Neuronal stem cell (in vitro differentiated cells): ENCODE results near the gene CD52.

ENCODE experiments used
- DNase-seq: peaks from one replicate; pipeline ENCODE4 v3.0.0-alpha.2; 2013; ENCODE audit warnings: low spot score
- H2AFZ ChIP-seq: one replicate; pipeline ENCODE4 v1.6.1; 2013; ENCODE audit warnings: mild to moderate bottlenecking, low read length, inconsistent platforms
- H2AK5ac ChIP-seq: 2 replicates; pipeline ENCODE4 v1.6.1; 2013; ENCODE audit warnings: low read depth, mild to moderate bottlenecking, inconsistent platforms, low read length, moderate library complexity, mixed read lengths
- H2BK120ac ChIP-seq: 2 replicates; pipeline ENCODE4 v1.6.1; 2013; ENCODE audit warnings: low read depth, mild to moderate bottlenecking, inconsistent platforms, low read length, moderate library complexity, mixed read lengths
- H2BK12ac ChIP-seq: one replicate; pipeline ENCODE4 v1.6.1; 2013; ENCODE audit warnings: low read length, inconsistent platforms
- H2BK15ac ChIP-seq: 2 replicates; pipeline ENCODE4 v1.6.1; 2013; ENCODE audit warnings: mild to moderate bottlenecking, low read length, inconsistent platforms, mixed read lengths
- H2BK5ac ChIP-seq: one replicate; pipeline ENCODE4 v1.6.1; 2013; ENCODE audit warnings: inconsistent platforms, mild to moderate bottlenecking, low read length, moderate library complexity
- H3K14ac ChIP-seq: one replicate; pipeline ENCODE4 v1.6.1; 2013; ENCODE audit warnings: low read length, inconsistent platforms
- H3K18ac ChIP-seq: 2 replicates; pipeline ENCODE4 v1.6.1; 2013; ENCODE audit warnings: low read length, inconsistent platforms
- H3K23ac ChIP-seq: 2 replicates; pipeline ENCODE4 v1.6.1; 2013; ENCODE audit warnings: low read depth, mild to moderate bottlenecking, mixed read lengths, low read length, inconsistent platforms; ENCODE audit not compliant: poor library complexity
- H3K27ac ChIP-seq: replicated peaks from 3 replicates; pipeline ENCODE4 v1.5.1; 2013; ENCODE audit warnings: low read length, inconsistent platforms
- H3K27me3 ChIP-seq, 3 experiments: 2 replicates each; pipeline ENCODE4 v1.6.1; 2013; ENCODE audit warnings: low read length in 3 of 3, mild to moderate bottlenecking in 2 of 3, inconsistent platforms in 1 of 3, low read depth in 1 of 3, mixed read lengths in 1 of 3, moderate library complexity in 1 of 3; ENCODE audit not compliant: control insufficient read depth in 3 of 3, insufficient read depth in 3 of 3
- H3K36me3 ChIP-seq, 2 donors: replicated peaks in 1 of 2; 2 replicates each; pipeline ENCODE4 v1.6.1; 2013; ENCODE audit warnings: low read length in 2 of 2; ENCODE audit not compliant: control insufficient read depth in 2 of 2, insufficient read depth in 2 of 2
- H3K4ac ChIP-seq: 2 replicates; pipeline ENCODE4 v1.6.1; 2013; ENCODE audit warnings: inconsistent platforms, mild to moderate bottlenecking, low read length, moderate library complexity
- H3K4me1 ChIP-seq, 2 donors: 1 replicate in 1 of 2; 2 replicates in 1 of 2; pipeline ENCODE4 v1.6.1; 2013; ENCODE audit warnings: low read length in 2 of 2, low read depth in 1 of 2; ENCODE audit not compliant: control insufficient read depth in 2 of 2, insufficient read depth in 1 of 2
- H3K4me2 ChIP-seq: one replicate; pipeline ENCODE4 v1.6.1; 2013; ENCODE audit warnings: mild to moderate bottlenecking, low read length, inconsistent platforms; ENCODE audit not compliant: insufficient read depth, poor library complexity, severe bottlenecking
- H3K4me3 ChIP-seq, 2 donors: 2 replicates each; pipeline ENCODE4 v1.5.1; 2013; ENCODE audit warnings: low read length in 2 of 2, mild to moderate bottlenecking in 2 of 2, inconsistent platforms in 1 of 2, moderate library complexity in 1 of 2
- H3K79me1 ChIP-seq: one replicate; pipeline ENCODE4 v1.6.1; 2013; ENCODE audit warnings: low read depth, mild to moderate bottlenecking, inconsistent platforms, low read length, moderate library complexity
- H3K9ac ChIP-seq: one replicate; pipeline ENCODE4 v1.6.1; 2013; ENCODE audit warnings: mild to moderate bottlenecking, low read depth, low read length, inconsistent platforms; ENCODE audit not compliant: poor library complexity
- H3K9me3 ChIP-seq, 2 donors: replicated peaks in 1 of 2; 2 replicates each; pipeline versions ENCODE3 to v1.6.1; 2013; ENCODE audit warnings: low read length in 2 of 2, mild to moderate bottlenecking in 2 of 2, inconsistent platforms in 1 of 2, low read depth in 1 of 2, mixed read lengths in 1 of 2, moderate library complexity in 1 of 2; ENCODE audit not compliant: control insufficient read depth in 2 of 2, insufficient read depth in 1 of 2
- H4K8ac ChIP-seq: one replicate; pipeline ENCODE4 v1.6.1; 2013; ENCODE audit warnings: low read depth, mild to moderate bottlenecking, inconsistent platforms, low read length, moderate library complexity
- H4K91ac ChIP-seq: one replicate; pipeline ENCODE4 v1.6.1; 2013; ENCODE audit warnings: low read length, low read depth, mild to moderate bottlenecking, inconsistent platforms; ENCODE audit not compliant: poor library complexity
- WGBS, 2 donors: extraction: QIAGEN DNeasy Blood & Tissue Kit; methylation state at CpG; one replicate each; pipeline ENCODE4 v1.1.7; 2013; ENCODE audit warnings: missing lambda C conversion rate in 2 of 2, mixed read lengths in 1 of 2; ENCODE audit not compliant: insufficient read length in 2 of 2, insufficient replicate concordance in 1 of 2; ENCODE audit errors: extremely low coverage in 2 of 2; 5-methylcytosine and 5-hydroxymethylcytosine counted together

The CD52 gene

GRCh38 chr1:26285366-26286063, 32.2 kb upstream of the CD52 start:
- no peak for DNase-seq
- no CpG with 5 or more reads among the region's 19 CpGs for WGBS, 2 donors

GRCh38 chr1:26286064-26286416, 31.7 kb upstream of the CD52 start:
- Histone ChIP-seq H3K4me1 (peaks cover 46 to 59% of the 10 kb centered on the region in 2 donors), H3K27ac (no peak overlapping the region), H3K36me3 (peaks cover 8 to 12% of the 10 kb centered on the region in 2 donors), H3K4me2 (no peak overlapping the region), H4K91ac (no peak overlapping the region), H2AK5ac (no peak overlapping the region), H3K27me3 (no peaks in the 10 kb centered on the region), H2AFZ (no peak overlapping the region), H2BK5ac (no peak overlapping the region), H3K4ac (no peak overlapping the region), H3K9ac (no peak overlapping the region), H3K23ac (no peak overlapping the region), H4K8ac (no peak overlapping the region), H3K79me1 (peaks cover 6% of the 10 kb centered on the region), H2BK12ac (no peak overlapping the region), H3K9me3 (no peaks in the 10 kb centered on the region), H2BK15ac (no peak overlapping the region), H2BK120ac (no peak overlapping the region), H3K18ac (no peak overlapping the region), H3K4me3 (no peak overlapping the region), H3K14ac (no peak overlapping the region)
- no peak for DNase-seq
- no CpG with 5 or more reads among the region's 2 CpGs for WGBS, 2 donors

More at GRCh38 chr1:26285366-26286063, 32.2 kb upstream of the CD52 start:
- Histone ChIP-seq H3K14ac (no peak overlapping the region), H3K9me3 (no peaks in the 10 kb centered on the region), H2AFZ (no peak overlapping the region), H3K23ac (peak overlapping the region; percentile 8), H3K4me2 (no peak overlapping the region), H4K8ac (peak overlapping the region; percentile 78), H2BK12ac (peak overlapping the region; percentile 86), H3K18ac (peak overlapping the region; percentile 50), H3K9ac (peak overlapping the region; percentile 4), H2BK15ac (no peak overlapping the region), H3K27ac (no peak overlapping the region), H3K4ac (no peak overlapping the region), H3K27me3 (no peaks in the 10 kb centered on the region), H2BK5ac (no peak overlapping the region), H3K79me1 (peaks cover 8% of the 10 kb centered on the region), H3K4me1 (peaks cover 46 to 57% of the 10 kb centered on the region in 2 donors), H4K91ac (no peak overlapping the region), H3K36me3 (peaks cover 8 to 15% of the 10 kb centered on the region in 2 donors), H2BK120ac (no peak overlapping the region), H3K4me3 (no peak overlapping the region), H2AK5ac (peak overlapping the region; percentile 50)

- Histone ChIP-seq H3K9ac (no peak overlapping the region), H4K91ac (no peak overlapping the region), H3K4me1 (peaks cover 40 to 50% of the 10 kb centered on the region in 2 donors), H2AK5ac (no peak overlapping the region), H3K9me3 (no peaks in the 10 kb centered on the region), H3K4me3 (no peak overlapping the region), H2BK120ac (no peak overlapping the region), H3K27ac (no peak overlapping the region), H3K27me3 (no peaks in the 10 kb centered on the region), H3K4ac (no peak overlapping the region), H3K18ac (no peak overlapping the region), H2AFZ (no peak overlapping the region), H3K36me3 (peaks cover 4 to 6% of the 10 kb centered on the region in 2 donors), H2BK12ac (no peak overlapping the region), H4K8ac (no peak overlapping the region), H3K4me2 (no peak overlapping the region), H3K14ac (no peak overlapping the region), H2BK5ac (no peak overlapping the region), H3K79me1 (peaks cover 6% of the 10 kb centered on the region), H2BK15ac (no peak overlapping the region), H3K23ac (no peak overlapping the region)
- no peak for DNase-seq
- WGBS, 2 donors, result no CpG with 5 or more reads among the region's 8 CpGs
Measured at GRCh38 chr1:26287033-26287711, 30.6 kb upstream of the CD52 start.

- H3K4me3 ChIP-seq, result no peak overlapping the region
- H2AK5ac ChIP-seq, result peak overlapping the region; percentile 20
- H3K9me3 ChIP-seq, result no peaks in the 10 kb centered on the region
- no peak overlapping the region for H4K8ac ChIP-seq
- no peak overlapping the region for H2BK12ac ChIP-seq
- peaks cover under 1% of the 10 kb centered on the region for H3K79me1 ChIP-seq
- H3K27ac ChIP-seq, result no peak overlapping the region
- H3K36me3 ChIP-seq, result peaks cover 4% of the 10 kb centered on the region in 2 donors
- no peak overlapping the region for H2AFZ ChIP-seq
- no peak overlapping the region for H3K4me2 ChIP-seq
- no peak overlapping the region for H2BK15ac ChIP-seq
- H3K14ac ChIP-seq, result no peak overlapping the region
- H3K9ac ChIP-seq, result no peak overlapping the region
- no CpG with 5 or more reads among the region's 5 CpGs for WGBS, 2 donors
- no peaks in the 10 kb centered on the region for H3K27me3 ChIP-seq
- no peak overlapping the region for H4K91ac ChIP-seq
- no peak overlapping the region for H3K4ac ChIP-seq
- no peak for DNase-seq
- H3K4me1 ChIP-seq, result peaks cover 34 to 50% of the 10 kb centered on the region in 2 donors
- H3K23ac ChIP-seq, result no peak overlapping the region
- H2BK5ac ChIP-seq, result no peak overlapping the region
- no peak overlapping the region for H3K18ac ChIP-seq
- no peak overlapping the region for H2BK120ac ChIP-seq
Measured at GRCh38 chr1:26287811-26288210, 29.9 kb upstream of the CD52 start.
